HG02588 (cell line): ENCODE results near the gene LRCH1.

ENCODE experiments used
- ATAC-seq: cut with Tn5 transposase; IDR thresholded peaks from one replicate; pipeline ENCODE4 v1.9.1; 2021; ENCODE audit warnings: mild to moderate bottlenecking, moderate library complexity; ENCODE audit not compliant: unreplicated experiment

Gene LRCH1

GRCh38 chr13:46560778-46561177, 7.8 kb downstream of the LRCH1 start:
- ATAC-seq, result no peak

- ATAC-seq, result no peak
Measured at GRCh38 chr13:46561286-46561685, 8.3 kb downstream of the LRCH1 start.

GRCh38 chr13:46561691-46562090, 8.7 kb downstream of the LRCH1 start:
- ATAC-seq, result no peak

GRCh38 chr13:46562152-46562551, 9.2 kb downstream of the LRCH1 start:
- no peak for ATAC-seq

- ATAC-seq, result no peak
Measured at GRCh38 chr13:46562581-46562980, 9.6 kb downstream of the LRCH1 start.

- ATAC-seq, result peak; percentile 56
Measured at GRCh38 chr13:46565808-46566750, 13.1 kb downstream of the LRCH1 start.

GRCh38 chr13:46567671-46568070, 14.7 kb downstream of the LRCH1 start:
- no peak for ATAC-seq

GRCh38 chr13:46569456-46569855, 16.5 kb downstream of the LRCH1 start:
- no peak for ATAC-seq

GRCh38 chr13:46570273-46570672, 17.3 kb downstream of the LRCH1 start:
- no peak for ATAC-seq

- peak; percentile 61 for ATAC-seq
Measured at GRCh38 chr13:46571189-46571908, 18.4 kb downstream of the LRCH1 start.

GRCh38 chr13:46571909-46572595, 19.1 kb downstream of the LRCH1 start:
- ATAC-seq, result no peak

- peak; percentile 39 for ATAC-seq
Measured at GRCh38 chr13:46572752-46573431, 19.9 kb downstream of the LRCH1 start.

GRCh38 chr13:46575301-46575771, 22.4 kb downstream of the LRCH1 start:
- ATAC-seq, result peak; percentile 40

- ATAC-seq, result no peak
Measured at GRCh38 chr13:46575818-46576221, 22.9 kb downstream of the LRCH1 start.

- ATAC-seq, result no peak
Measured at GRCh38 chr13:46576762-46577161, 23.8 kb downstream of the LRCH1 start.

- ATAC-seq, result no peak
Measured at GRCh38 chr13:46577696-46578589, 25.0 kb downstream of the LRCH1 start.

- ATAC-seq, result no peak
Measured at GRCh38 chr13:46578590-46578975, 25.6 kb downstream of the LRCH1 start.

- no peak for ATAC-seq
Measured at GRCh38 chr13:46580362-46580839, 27.4 kb downstream of the LRCH1 start.

- no peak for ATAC-seq
Measured at GRCh38 chr13:46582190-46582589, 29.2 kb downstream of the LRCH1 start.
